NT2/D1 (cell line): ENCODE data around the gene ACTA2.

Source experiments
- YY1 ChIP-seq: IDR thresholded peaks from 2 replicates; pipeline ENCODE4 v1.6.1; 2011; ENCODE audit not compliant: insufficient read length, insufficient read depth
- ZNF274 ChIP-seq: IDR thresholded peaks from 2 replicates; pipeline ENCODE4 v1.6.1; 2011; ENCODE audit warnings: mild to moderate bottlenecking, low read depth, low read length

GRCh38 chr10:88908194-88908593, 44.4 kb downstream of the ACTA2 start:
- TF ChIP-seq YY1 (no peak), ZNF274 (no peak)
